Neural progenitor cell (in vitro differentiated cells): Measurements from ENCODE around the gene ATP2B3. TPM values are rescaled to one million over a fixed set of nuclear protein-coding genes. Genes with fewer than 3 reads are reported as not detected.

Source experiments
- DNase-seq: peaks from one replicate; pipeline ENCODE4 v3.0.0-alpha.2; 2016; ENCODE audit warnings: low spot score
- H2AFZ ChIP-seq: fragments of 200-600 bp; sonication (generic); replicated peaks from 2 replicates; pipeline ENCODE4 v1.6.1; 2016; ENCODE audit warnings: antibody characterized with exemption
- H3F3A ChIP-seq: fragments of 200-600 bp; sonication (generic); 2 replicates; pipeline ENCODE4 v1.6.1; 2016; ENCODE audit warnings: antibody characterized with exemption, low read depth
- H3K27ac ChIP-seq: fragments of 200-600 bp; sonication (generic); 2 replicates; pipeline ENCODE4 v1.5.1; 2016; ENCODE audit warnings: mild to moderate bottlenecking
- H3K27me3 ChIP-seq: fragments of 200-600 bp; sonication (generic); 2 replicates; pipeline ENCODE4 v1.6.1; 2016; ENCODE audit warnings: mild to moderate bottlenecking, moderate library complexity
- H3K36me3 ChIP-seq: fragments of 200-600 bp; sonication (generic); 2 replicates; pipeline ENCODE4 v1.5.1; 2016
- H3K4me1 ChIP-seq: fragments of 200-600 bp; sonication (generic); 2 replicates; pipeline ENCODE4 v1.6.1; 2016; ENCODE audit warnings: mixed run types
- H3K4me2 ChIP-seq: fragments of 200-600 bp; sonication (generic); 2 replicates; pipeline ENCODE4 v1.6.1; 2016
- H3K4me3 ChIP-seq: fragments of 200-600 bp; sonication (generic); 2 replicates; pipeline ENCODE4 v1.5.1; 2016
- H3K79me2 ChIP-seq: fragments of 200-600 bp; sonication (generic); 2 replicates; pipeline ENCODE4 v1.6.1; 2016; ENCODE audit warnings: low read depth
- H3K9ac ChIP-seq: fragments of 200-600 bp; sonication (generic); 2 replicates; pipeline ENCODE4 v1.6.1; 2016
- H3K9me3 ChIP-seq: fragments of 200-600 bp; sonication (generic); 2 replicates; pipeline ENCODE4 v1.5.1; 2016; ENCODE audit warnings: low read depth
- H4K20me1 ChIP-seq: fragments of 200-600 bp; sonication (generic); 2 replicates; pipeline ENCODE4 v1.6.1; 2016; ENCODE audit warnings: low read depth
- H3K27ac Mint-ChIP-seq: 3 replicates; pipeline ENCODE4 v1.8.0; 2021; ENCODE audit warnings: mixed read lengths
- H3K27me3 Mint-ChIP-seq: 2 replicates; pipeline ENCODE4 v1.8.0; 2022; ENCODE audit warnings: low read depth, mild to moderate bottlenecking, inconsistent platforms, moderate library complexity, mixed read lengths; ENCODE audit not compliant: insufficient read depth
- H3K36me3 Mint-ChIP-seq: 3 replicates; pipeline ENCODE4 v1.8.0; 2021; ENCODE audit warnings: mixed read lengths
- H3K4me1 Mint-ChIP-seq: 3 replicates; pipeline ENCODE4 v1.8.0; 2021; ENCODE audit warnings: mixed read lengths
- H3K4me3 Mint-ChIP-seq: 3 replicates; pipeline ENCODE4 v1.8.0; 2021; ENCODE audit warnings: mild to moderate bottlenecking, moderate library complexity, mixed read lengths
- H3K9me3 Mint-ChIP-seq: 3 replicates; pipeline ENCODE4 v1.8.0; 2020; ENCODE audit warnings: mixed read lengths
- CTCF ChIP-seq: fragments of 200-600 bp; sonication (generic); IDR thresholded peaks from 2 replicates; pipeline ENCODE4 v1.5.1; 2017; ENCODE audit warnings: antibody characterized with exemption, mild to moderate bottlenecking
- EZH2 ChIP-seq: fragments of 200-600 bp; sonication (generic); IDR thresholded peaks from 2 replicates; pipeline ENCODE4 v1.6.1; 2017; ENCODE audit warnings: antibody characterized with exemption, mild to moderate bottlenecking, moderate library complexity
- EZH2phosphoT487 ChIP-seq: fragments of 200-600 bp; sonication (generic); IDR thresholded peaks from 2 replicates; pipeline ENCODE4 v1.6.1; 2017; ENCODE audit warnings: antibody characterized with exemption
- total RNA-seq: library from RNA; depleted of rRNA; stranded (reverse); fragments of >200 nt; gene quantifications from 2 replicates; pipeline ENCODE4 v1.2.3, GENCODE V29; 2015; ENCODE audit warnings: low replicate concordance

ATP2B3 gene
- total RNA-seq, 1 donor from 2014 or later: not detected

GRCh38 chrX:153509592-153509991 is 7.8 kb upstream of the ATP2B3 start:
- Histone ChIP-seq H3K9ac (no peak overlapping the region), H3K27ac (no peak overlapping the region), H3K4me3 (no peak overlapping the region), H3K4me1 (no peaks in the 10 kb centered on the region), H3K9me3 (no peaks in the 10 kb centered on the region), H2AFZ (no peak overlapping the region), H3F3A (no peaks in the 10 kb centered on the region), H3K36me3 (no peaks in the 10 kb centered on the region), H3K79me2 (no peaks in the 10 kb centered on the region), H4K20me1 (no peaks in the 10 kb centered on the region), H3K27me3 (no peaks in the 10 kb centered on the region), H3K4me2 (no peak overlapping the region)
- Mint-ChIP-seq H3K4me1 (no peaks in the 10 kb centered on the region), H3K27me3 (peaks cover 7% of the 10 kb centered on the region), H3K9me3 (peaks cover 20% of the 10 kb centered on the region), H3K36me3 (no peaks in the 10 kb centered on the region), H3K27ac (no peak overlapping the region), H3K4me3 (no peak overlapping the region)
- DNase-seq: no peak
- TF ChIP-seq CTCF (no peak), EZH2 (no peak), EZH2phosphoT487 (no peak)

DNA sequence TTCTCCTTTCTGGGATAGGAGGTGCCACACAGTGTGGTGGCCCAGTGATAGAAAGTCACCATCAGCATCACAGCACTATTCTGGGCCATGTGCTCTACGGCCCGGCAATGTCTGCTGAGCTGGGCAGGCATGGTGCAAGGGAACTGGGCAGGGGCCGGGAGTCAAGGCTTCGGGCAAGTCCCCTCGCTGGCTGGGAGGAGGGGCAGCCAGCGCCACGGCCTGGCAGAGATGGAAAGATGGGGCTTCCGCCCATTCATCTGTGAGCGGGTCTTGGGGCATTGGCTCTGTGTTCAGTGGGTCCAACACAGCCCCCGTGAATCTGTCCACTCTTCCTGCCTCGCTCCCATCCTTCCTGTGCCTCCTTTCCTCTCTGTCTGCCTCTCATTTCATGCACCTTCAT is 7.1 kb upstream of the ATP2B3 start:
- Histone ChIP-seq H4K20me1 (no peaks in the 10 kb centered on the region), H3K4me3 (no peak overlapping the region), H3K27ac (no peak overlapping the region), H2AFZ (no peak overlapping the region), H3K9ac (no peak overlapping the region), H3K27me3 (peaks cover 2% of the 10 kb centered on the region), H3K4me2 (no peak overlapping the region), H3K9me3 (no peaks in the 10 kb centered on the region), H3F3A (no peaks in the 10 kb centered on the region), H3K36me3 (no peaks in the 10 kb centered on the region), H3K79me2 (no peaks in the 10 kb centered on the region), H3K4me1 (no peaks in the 10 kb centered on the region)
- no peaks in the 10 kb centered on the region for H3K4me1 Mint-ChIP-seq
- no peak for TF ChIP-seq CTCF
- no peak for TF ChIP-seq EZH2
- TF ChIP-seq EZH2phosphoT487: no peak
- DNase-seq: no peak
- peaks cover 8% of the 10 kb centered on the region for H3K27me3 Mint-ChIP-seq
- no peaks in the 10 kb centered on the region for H3K36me3 Mint-ChIP-seq
- peaks cover 16% of the 10 kb centered on the region for H3K9me3 Mint-ChIP-seq
- H3K4me3 Mint-ChIP-seq: no peak overlapping the region
- H3K27ac Mint-ChIP-seq: no peak overlapping the region

DNA sequence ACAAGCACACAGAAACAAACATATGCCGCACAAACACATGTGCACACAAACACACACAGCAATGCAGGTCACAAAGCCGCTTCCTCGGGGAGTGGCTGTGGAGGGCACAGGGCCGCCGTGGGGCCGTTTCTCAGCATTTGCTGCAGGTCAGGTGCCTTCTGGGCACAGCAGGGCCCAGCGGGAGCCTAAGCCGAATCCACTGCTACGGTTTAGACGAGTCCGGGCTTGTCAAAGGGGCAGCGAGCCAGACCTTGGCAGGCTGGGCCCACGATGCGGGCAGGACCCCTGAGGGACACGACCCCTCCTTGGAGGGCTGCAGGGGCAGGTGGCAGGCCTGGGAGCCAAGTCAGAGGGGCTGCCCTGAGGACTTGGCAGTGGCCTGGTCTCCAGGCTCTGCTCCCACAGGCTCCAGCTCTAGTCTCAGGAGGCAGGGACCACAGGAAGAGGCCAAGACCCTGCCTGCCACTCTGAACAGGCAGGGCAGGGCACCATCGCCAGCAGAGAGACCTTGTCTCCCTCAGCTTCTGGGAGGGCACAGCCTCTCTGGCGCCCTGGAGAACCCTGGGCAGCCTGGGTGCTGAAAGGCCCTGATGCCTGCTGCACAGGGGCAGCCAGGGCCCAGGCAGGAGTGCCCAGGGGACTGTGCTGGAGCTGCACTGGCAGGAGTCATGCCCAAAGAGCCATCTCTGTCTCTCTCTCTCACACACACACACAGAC is 5.5 kb upstream of the ATP2B3 start:
- no peaks in the 10 kb centered on the region for H3K4me1 ChIP-seq
- no peaks in the 10 kb centered on the region for H3K36me3 Mint-ChIP-seq
- no peak for DNase-seq
- H3K27me3 ChIP-seq: peaks cover 18% of the 10 kb centered on the region
- H3K4me3 Mint-ChIP-seq: no peak overlapping the region
- H3K4me3 ChIP-seq: no peak overlapping the region
- H3K9me3 ChIP-seq: no peaks in the 10 kb centered on the region
- no peak overlapping the region for H3K4me2 ChIP-seq
- H4K20me1 ChIP-seq: no peaks in the 10 kb centered on the region
- no peak overlapping the region for H3K27ac ChIP-seq
- peaks cover 19% of the 10 kb centered on the region for H3K9me3 Mint-ChIP-seq
- no peaks in the 10 kb centered on the region for H3F3A ChIP-seq
- H2AFZ ChIP-seq: no peak overlapping the region
- peaks cover 7% of the 10 kb centered on the region for H3K27me3 Mint-ChIP-seq
- TF ChIP-seq EZH2 (no peak), EZH2phosphoT487 (no peak), CTCF (no peak)
- peaks cover 3% of the 10 kb centered on the region for H3K4me1 Mint-ChIP-seq
- no peak overlapping the region for H3K27ac Mint-ChIP-seq
- H3K9ac ChIP-seq: no peak overlapping the region
- no peaks in the 10 kb centered on the region for H3K36me3 ChIP-seq
- H3K79me2 ChIP-seq: no peaks in the 10 kb centered on the region
